Epithelial cell of proximal tubule (primary cell): ENCODE results near the gene EXOG. TPM values are rescaled to one million over a fixed set of nuclear protein-coding genes. Genes with fewer than 3 reads are reported as not detected.

Experiments used
- DNase-seq: peaks from one replicate; pipeline ENCODE4 v3.0.0-alpha.2; 2011; ENCODE audit warnings: low read depth
- H3K4me3 ChIP-seq: 2 replicates; pipeline ENCODE4 v1.5.1; 2011; ENCODE audit warnings: low read depth, mild to moderate bottlenecking, low read length
- total RNA-seq: library from RNA; depleted of rRNA; stranded (reverse); fragments of >200 nt; gene quantifications from 2 replicates; pipeline ENCODE4 v1.2.3, GENCODE V29; 2015
- TF ChIP-seq, protein P1 (sequence below): conservative IDR thresholded peaks from 2 replicates; pipeline ENCODE4 v1.5.1; 2012; ENCODE audit warnings: low read depth, mild to moderate bottlenecking, low read length

EXOG gene
- total RNA-seq, 1 donor from 2014 or later: 1.8 TPM

DNA sequence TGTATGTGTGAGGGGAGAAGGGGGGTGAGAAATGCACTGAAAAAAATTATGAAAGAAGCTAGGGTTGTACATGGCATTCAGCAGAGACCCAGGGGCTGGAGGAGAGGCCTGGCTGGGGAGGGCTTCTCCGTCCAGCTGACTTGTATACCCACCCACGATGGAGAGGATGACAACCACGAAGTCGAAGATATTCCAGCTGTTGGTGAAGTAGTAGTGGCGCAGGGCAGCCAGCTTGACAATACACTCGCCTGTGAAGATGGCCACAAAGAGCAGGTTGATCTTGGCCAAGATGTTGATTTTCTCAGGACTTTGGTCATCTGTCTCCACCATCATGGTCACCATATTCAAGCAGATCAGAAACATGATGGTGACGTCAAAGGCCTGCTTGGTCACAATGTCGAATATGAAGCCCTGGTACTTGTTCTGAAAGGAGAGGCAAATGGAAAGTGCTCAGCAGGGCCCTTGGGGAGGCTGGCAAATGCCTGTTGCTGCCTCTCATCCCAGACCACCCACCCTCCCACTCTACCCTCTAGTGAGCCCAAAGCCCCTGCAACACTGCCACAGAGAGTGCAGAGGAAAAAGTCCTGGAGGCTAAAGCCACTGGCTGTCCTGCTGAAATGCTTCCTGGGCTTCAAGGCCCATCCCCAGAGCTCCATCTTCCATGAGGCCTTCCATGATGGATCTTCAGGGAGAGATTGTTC is 58.1 kb downstream of the EXOG start:
- no peak overlapping the region for H3K4me3 ChIP-seq
- TF ChIP-seq, protein P1, sequence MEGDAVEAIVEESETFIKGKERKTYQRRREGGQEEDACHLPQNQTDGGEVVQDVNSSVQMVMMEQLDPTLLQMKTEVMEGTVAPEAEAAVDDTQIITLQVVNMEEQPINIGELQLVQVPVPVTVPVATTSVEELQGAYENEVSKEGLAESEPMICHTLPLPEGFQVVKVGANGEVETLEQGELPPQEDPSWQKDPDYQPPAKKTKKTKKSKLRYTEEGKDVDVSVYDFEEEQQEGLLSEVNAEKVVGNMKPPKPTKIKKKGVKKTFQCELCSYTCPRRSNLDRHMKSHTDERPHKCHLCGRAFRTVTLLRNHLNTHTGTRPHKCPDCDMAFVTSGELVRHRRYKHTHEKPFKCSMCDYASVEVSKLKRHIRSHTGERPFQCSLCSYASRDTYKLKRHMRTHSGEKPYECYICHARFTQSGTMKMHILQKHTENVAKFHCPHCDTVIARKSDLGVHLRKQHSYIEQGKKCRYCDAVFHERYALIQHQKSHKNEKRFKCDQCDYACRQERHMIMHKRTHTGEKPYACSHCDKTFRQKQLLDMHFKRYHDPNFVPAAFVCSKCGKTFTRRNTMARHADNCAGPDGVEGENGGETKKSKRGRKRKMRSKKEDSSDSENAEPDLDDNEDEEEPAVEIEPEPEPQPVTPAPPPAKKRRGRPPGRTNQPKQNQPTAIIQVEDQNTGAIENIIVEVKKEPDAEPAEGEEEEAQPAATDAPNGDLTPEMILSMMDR: no peak
- no peak for DNase-seq

DNA sequence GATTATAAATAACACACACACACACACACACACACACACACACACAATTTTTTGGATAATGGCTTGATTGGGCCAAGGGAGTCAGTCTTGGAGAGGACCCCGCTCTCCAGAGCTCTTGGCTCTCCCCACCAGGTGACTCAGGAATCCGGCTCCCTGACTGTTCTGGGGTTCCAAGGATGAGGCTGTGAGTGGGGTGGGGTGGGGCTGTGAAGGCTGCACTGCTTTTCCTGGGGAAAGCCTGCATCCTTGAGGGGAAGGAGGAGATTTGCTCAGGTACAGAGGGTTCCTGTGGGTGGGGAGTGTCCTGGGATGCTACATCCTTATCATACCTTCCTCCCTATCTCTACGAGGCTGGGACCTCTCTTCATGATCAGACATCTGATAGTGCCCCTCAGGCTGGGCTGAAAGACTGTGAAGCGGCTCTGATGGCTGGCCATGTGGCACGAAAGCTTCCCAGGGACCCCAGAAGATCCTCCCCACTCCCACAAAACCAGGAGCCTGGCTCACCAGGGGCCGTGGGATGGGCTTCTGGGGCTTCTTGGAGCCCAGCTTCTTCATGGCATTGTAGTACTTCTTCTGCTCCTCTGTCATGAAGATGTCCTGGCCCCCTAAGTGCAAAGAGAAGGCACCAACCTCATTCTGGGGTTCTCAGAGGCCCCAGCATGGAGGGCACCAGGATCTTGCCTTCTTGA is 59.2 kb downstream of the EXOG start:
- DNase-seq: no peak
- TF ChIP-seq, protein P1: no peak
- no peak overlapping the region for H3K4me3 ChIP-seq

DNA sequence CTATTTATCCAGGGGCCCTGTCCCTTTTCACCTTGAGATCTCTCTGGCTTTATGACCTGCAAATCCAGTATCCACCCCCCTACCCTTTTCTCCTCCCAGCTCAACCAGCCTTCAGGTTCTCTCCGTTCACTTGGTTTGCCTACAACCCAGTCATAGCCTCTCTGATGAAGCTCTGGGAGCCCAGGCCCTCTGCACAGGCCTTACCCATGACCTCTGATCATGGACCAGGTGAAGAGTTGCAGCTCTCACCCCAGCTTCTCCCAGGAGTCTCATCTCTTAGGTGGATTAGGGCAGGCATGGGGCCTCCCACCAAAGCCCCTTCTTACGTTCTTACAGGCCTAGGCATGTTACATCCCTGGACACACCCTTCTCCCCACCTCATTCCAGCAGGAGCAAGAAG is 59.8 kb downstream of the EXOG start:
- no peak for DNase-seq
- TF ChIP-seq, protein P1: no peak
- H3K4me3 ChIP-seq: no peak overlapping the region

DNA sequence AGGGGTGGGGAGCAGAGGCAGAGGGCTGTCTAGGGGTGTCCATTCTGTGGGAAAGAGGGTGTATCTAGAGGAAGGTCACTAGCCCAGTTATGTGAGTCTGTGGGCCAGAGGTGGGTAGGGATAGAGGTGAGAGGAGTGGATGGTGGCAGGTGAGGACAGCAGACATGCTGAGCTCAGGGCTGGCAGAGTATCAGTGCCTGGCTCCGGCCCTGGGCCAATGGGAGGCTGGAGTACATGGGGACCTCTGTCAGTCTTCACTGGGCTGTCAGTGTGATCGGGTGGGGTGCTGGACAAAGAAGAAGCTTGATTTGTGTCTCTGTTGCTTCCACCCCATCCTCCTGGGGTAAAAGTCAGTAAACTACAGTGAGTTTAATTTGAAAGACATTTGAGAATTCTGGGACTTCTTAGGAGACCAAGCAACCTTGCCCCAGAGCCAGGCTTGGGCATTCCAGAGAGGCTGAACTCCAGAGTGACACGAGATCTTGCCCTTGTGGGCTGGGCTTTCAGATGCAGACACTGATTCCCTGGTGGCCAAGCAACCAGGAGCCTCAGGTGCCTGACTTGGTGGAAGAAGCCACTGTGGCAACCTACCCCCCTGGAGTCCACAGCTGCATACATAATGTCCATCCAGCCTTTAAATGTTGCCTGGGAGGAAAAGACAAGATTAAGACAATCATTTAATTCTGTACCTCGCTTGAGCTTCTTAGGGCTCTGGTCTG is 60.7 kb downstream of the EXOG start:
- TF ChIP-seq, protein P1: no peak
- no peak for DNase-seq

DNA sequence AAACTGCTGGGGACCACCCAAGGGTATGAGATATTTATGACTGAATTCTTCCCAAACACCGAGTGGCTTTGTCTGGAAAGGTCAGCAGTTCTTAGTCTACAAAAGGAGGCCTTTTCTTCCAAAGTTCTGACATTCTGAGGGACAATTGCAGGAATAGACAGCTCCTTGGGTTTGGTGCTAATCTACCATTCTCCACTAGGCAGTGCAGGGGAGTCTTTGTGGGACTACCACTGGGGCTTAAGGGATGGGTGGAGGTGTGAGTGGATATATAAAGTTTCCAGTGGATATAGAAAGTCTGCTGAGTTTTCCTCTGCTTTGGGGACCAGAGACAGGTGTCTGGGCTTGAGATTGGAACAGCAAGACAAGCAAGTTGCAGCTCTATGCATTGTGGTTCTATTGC is 62.7 kb downstream of the EXOG start:
- H3K4me3 ChIP-seq: no peak overlapping the region
- no peak for DNase-seq
- TF ChIP-seq, protein P1: no peak

More for the DNA sequence above, 60.7 kb downstream of the EXOG start:
- no peak overlapping the region for H3K4me3 ChIP-seq

DNA sequence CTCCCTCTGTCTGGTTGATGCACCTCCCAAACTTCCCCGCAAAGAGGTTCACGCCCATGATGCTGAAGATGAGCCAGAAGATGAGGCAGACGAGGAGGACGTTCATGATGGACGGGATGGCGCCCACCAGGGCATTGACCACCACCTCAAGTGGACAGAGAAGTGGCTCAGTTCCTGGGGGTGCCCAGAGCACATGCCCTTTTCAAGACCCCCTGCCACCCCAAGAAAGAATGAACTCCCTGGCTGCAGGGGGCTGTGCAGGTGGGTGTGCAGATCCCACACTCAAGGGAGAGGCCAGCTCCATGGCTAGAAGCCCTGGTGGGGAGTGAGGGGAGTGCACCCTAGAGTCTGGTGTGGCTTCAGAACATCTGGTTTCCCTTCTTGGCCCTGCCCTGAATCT is 64.1 kb downstream of the EXOG start:
- no peak overlapping the region for H3K4me3 ChIP-seq
- TF ChIP-seq, protein P1: peak; percentile 4
- DNase-seq: no peak
